Retinal pigment epithelial cell (primary cell): ENCODE results near the gene SART1.

Experiments used
- DNase-seq: peaks from one replicate; pipeline ENCODE4 v3.0.0-alpha.2; 2010; ENCODE audit warnings: low read depth
- H3K4me3 ChIP-seq: 2 replicates; pipeline ENCODE4 v1.5.1; 2011; ENCODE audit warnings: mild to moderate bottlenecking, low read length, control low read depth, moderate library complexity
- TF ChIP-seq, protein P1 (sequence below): conservative IDR thresholded peaks from 2 replicates; pipeline ENCODE4 v1.5.1; 2011; ENCODE audit warnings: low read depth, low read length, control low read depth, inconsistent platforms

Gene SART1

GRCh38 chr11:65977621-65978390 is 16.3 kb downstream of the SART1 start:
- no peak overlapping the region for H3K4me3 ChIP-seq
- no peak for DNase-seq
- TF ChIP-seq, protein P1, sequence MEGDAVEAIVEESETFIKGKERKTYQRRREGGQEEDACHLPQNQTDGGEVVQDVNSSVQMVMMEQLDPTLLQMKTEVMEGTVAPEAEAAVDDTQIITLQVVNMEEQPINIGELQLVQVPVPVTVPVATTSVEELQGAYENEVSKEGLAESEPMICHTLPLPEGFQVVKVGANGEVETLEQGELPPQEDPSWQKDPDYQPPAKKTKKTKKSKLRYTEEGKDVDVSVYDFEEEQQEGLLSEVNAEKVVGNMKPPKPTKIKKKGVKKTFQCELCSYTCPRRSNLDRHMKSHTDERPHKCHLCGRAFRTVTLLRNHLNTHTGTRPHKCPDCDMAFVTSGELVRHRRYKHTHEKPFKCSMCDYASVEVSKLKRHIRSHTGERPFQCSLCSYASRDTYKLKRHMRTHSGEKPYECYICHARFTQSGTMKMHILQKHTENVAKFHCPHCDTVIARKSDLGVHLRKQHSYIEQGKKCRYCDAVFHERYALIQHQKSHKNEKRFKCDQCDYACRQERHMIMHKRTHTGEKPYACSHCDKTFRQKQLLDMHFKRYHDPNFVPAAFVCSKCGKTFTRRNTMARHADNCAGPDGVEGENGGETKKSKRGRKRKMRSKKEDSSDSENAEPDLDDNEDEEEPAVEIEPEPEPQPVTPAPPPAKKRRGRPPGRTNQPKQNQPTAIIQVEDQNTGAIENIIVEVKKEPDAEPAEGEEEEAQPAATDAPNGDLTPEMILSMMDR, result no peak

DNA sequence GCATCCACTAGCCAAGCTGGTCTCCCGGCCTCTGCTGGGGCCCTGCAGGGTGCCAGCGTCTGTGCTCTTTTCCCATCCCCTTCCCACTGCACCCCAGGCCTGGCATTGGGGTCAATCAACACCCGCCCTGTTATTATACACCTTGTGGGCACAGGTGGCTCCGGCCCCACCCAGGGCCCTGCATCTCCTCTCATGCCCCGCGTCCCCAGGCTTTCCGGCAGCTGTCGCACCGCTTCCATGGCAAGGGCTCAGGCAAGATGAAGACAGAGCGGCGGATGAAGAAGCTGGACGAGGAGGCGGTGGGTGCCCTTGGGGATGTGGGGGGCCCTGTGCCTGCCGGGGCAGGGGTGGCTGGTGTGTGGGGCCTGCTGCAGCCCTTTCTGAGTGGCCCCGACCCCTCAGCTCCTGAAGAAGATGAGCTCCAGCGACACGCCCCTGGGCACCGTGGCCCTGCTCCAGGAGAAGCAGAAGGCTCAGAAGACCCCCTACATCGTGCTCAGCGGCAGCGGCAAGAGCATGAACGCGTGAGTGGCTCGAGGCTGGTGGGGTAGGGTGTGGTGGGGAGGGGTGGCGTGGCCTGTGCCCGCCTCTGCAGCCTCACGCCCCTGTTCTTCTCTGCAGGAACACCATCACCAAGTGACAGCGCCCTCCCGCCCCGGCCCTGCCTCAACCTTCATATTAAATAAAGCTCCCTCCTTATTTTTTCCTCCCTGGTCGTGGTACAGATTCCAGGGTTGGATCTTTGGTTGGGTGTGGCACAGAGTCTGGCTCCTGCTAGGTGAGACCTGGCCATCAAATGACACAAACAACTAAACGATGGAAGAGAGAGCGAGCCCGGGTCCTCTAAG is 17.1 kb downstream of the SART1 start:
- no peak overlapping the region for H3K4me3 ChIP-seq
- DNase-seq, result no peak
- TF ChIP-seq, protein P1, result no peak

GRCh38 chr11:65979261-65979759 is 17.8 kb downstream of the SART1 start:
- no peak overlapping the region for H3K4me3 ChIP-seq
- DNase-seq, result no peak
- TF ChIP-seq, protein P1, result no peak

GRCh38 chr11:65981101-65981740 is 19.7 kb downstream of the SART1 start:
- TF ChIP-seq, protein P1, result no peak
- DNase-seq, result no peak
- H3K4me3 ChIP-seq, result no peak overlapping the region

GRCh38 chr11:65981972-65982823 is 20.7 kb downstream of the SART1 start:
- no peak for DNase-seq
- TF ChIP-seq, protein P1, result no peak
- H3K4me3 ChIP-seq, result no peak overlapping the region

- DNase-seq, result no peak
- no peak overlapping the region for H3K4me3 ChIP-seq
- TF ChIP-seq, protein P1, result no peak
These were observed 21.5 kb downstream of the SART1 start for GRCh38 chr11:65982824-65983588.
